AG04449 (cell line): ENCODE data around the gene RASGRP3.

ENCODE experiments used
- CTCF ChIA-PET: fragments of 350-600 bp; formaldehyde crosslinking; extraction: SDS; loops from one replicate; lab custom pipeline; 2021; ENCODE audit warnings: antibody characterized with exemption; lab: Yijun Ruan, JAX
- POLR2A ChIA-PET: fragments of 400-600, 350-600 bp; formaldehyde crosslinking; extraction: SDS; loops from one replicate; lab custom pipeline; 2020; ENCODE audit warnings: antibody characterized with exemption, inconsistent platforms; lab: Yijun Ruan, JAX
- DNase-seq: peaks from one replicate; pipeline ENCODE4 v3.0.0-alpha.2; 2010; ENCODE audit warnings: low read depth, low spot score
- H3K4me3 ChIP-seq: 2 replicates; pipeline ENCODE4 v1.5.1; 2011; ENCODE audit warnings: low read depth, mild to moderate bottlenecking, control low read depth, low read length
- TF ChIP-seq, protein P1 (sequence below): IDR thresholded peaks from one replicate; pipeline ENCODE4 v1.5.1; 2011; ENCODE audit warnings: mild to moderate bottlenecking, moderate library complexity, low read length, control low read depth, inconsistent platforms; ENCODE audit not compliant: insufficient read depth; ENCODE audit errors: missing control alignments

RASGRP3 gene

GRCh38 chr2:33526132-33526531 is 49.7 kb downstream of the RASGRP3 start:
- CTCF ChIA-PET = no interaction called here

DNA sequence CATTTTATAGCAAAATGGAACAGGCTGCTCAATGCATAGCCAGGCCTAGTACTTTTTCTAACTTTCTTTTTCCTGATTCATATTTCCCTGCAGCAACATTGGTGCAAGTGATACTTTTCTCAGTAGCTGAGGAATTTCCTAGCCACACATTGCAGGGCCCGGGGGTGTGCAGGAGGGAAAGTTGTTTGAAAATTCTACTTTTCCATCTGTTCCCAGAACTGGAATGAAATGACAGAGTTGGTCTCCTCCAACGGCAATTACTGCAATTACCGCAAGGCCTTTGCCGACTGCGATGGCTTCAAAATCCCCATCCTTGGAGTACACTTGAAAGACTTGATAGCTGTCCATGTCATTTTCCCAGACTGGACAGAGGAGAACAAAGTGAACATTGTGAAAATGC is 50.5 kb downstream of the RASGRP3 start:
- no peak for DNase-seq
- POLR2A ChIA-PET = no interaction called here
- CTCF ChIA-PET = no interaction called here
- no peak overlapping the region for H3K4me3 ChIP-seq
- TF ChIP-seq, protein P1, sequence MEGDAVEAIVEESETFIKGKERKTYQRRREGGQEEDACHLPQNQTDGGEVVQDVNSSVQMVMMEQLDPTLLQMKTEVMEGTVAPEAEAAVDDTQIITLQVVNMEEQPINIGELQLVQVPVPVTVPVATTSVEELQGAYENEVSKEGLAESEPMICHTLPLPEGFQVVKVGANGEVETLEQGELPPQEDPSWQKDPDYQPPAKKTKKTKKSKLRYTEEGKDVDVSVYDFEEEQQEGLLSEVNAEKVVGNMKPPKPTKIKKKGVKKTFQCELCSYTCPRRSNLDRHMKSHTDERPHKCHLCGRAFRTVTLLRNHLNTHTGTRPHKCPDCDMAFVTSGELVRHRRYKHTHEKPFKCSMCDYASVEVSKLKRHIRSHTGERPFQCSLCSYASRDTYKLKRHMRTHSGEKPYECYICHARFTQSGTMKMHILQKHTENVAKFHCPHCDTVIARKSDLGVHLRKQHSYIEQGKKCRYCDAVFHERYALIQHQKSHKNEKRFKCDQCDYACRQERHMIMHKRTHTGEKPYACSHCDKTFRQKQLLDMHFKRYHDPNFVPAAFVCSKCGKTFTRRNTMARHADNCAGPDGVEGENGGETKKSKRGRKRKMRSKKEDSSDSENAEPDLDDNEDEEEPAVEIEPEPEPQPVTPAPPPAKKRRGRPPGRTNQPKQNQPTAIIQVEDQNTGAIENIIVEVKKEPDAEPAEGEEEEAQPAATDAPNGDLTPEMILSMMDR = no peak

More at GRCh38 chr2:33526132-33526531, 49.7 kb downstream of the RASGRP3 start:
- POLR2A ChIA-PET = no interaction called here
- no peak overlapping the region for H3K4me3 ChIP-seq
- no peak for DNase-seq
- TF ChIP-seq, protein P1 = no peak

DNA sequence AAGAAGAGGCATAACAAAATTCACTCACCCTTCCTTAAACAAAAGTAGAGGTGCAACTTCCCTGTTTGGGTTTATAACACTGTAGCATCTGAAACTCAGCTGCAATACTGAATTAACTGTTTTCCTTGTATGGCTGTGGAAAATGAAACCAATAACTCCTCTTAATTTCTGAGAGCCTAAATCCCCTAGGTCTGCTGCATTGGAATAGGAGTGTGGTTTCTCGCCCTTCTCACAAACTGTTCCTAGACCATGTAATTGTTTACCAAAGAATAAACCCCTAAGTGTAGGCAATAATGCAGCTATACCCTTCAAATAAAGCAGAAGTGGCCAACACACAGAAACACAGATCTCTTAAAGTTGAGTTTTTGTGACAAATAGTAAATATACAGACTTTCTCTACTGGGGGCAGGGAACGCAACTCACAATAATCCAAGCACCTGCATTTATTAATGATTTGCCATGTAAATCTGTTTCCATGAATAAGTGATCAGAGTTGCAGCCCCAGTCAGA is 52.0 kb downstream of the RASGRP3 start:
- TF ChIP-seq, protein P1 = no peak
- H3K4me3 ChIP-seq = no peak overlapping the region
- ChIA-PET POLR2A (no interaction called here), CTCF (interaction anchor here (2.4 kb wide), 1 partner anchor 53 kb away, joined by 5 read pairs; no protein-coding TSS in a partner anchor)
- no peak for DNase-seq

DNA sequence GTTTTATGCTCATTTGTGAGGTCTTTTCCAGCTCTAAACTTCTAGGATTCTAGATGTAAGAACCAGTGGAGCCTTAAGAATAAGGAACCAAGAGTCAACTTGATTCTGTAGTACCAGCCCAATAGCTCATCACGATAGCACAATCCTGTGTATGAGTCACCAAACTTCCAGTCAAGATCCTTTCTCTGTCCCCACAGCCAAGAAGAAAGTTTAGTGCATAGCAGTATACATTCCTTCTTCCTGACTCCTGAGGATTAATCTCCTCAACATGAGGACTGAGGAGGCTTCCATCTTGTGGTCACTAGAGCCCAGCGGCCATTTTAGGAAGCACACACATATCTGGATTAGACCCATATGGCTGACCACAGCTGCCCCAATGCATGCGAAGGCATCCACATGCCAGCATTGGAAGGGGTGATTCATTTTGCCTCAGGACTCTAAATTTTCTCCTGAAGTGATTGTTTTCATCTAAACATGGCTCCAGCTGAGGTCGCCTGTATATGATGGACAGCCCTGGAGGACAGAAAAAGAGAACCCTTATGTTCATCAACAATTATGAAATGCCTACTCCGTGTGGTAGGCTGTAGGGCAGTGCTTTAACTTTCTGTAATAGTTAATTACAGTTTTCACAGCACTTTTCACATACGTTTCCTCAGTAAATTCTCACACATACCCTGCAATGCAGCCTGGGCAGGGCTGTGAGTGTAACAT is 53.5 kb downstream of the RASGRP3 start:
- ChIA-PET CTCF (interaction anchor here (1.0 to 2.4 kb wide), 3 partner anchors 10 to 54 kb away, joined by 4 to 5 read pairs (median 5); no protein-coding TSS in a partner anchor), POLR2A (interaction anchor here (0.5 to 1.4 kb wide), 4 partner anchors 16 to 69 kb away, joined by 3 to 5 read pairs (median 3); partner anchors contain the start of genes FAM98A and RASGRP3)
- no peak overlapping the region for H3K4me3 ChIP-seq
- DNase-seq = peak; percentile 95
- TF ChIP-seq, protein P1 = peak; percentile 14

- CTCF ChIA-PET = no interaction called here
- DNase-seq = no peak
Observed at GRCh38 chr2:33530690-33531548, 54.5 kb downstream of the RASGRP3 start.

More at GRCh38 chr2:33530690-33531548, 54.5 kb downstream of the RASGRP3 start:
- no peak overlapping the region for H3K4me3 ChIP-seq
- TF ChIP-seq, protein P1 = no peak
- POLR2A ChIA-PET = interaction anchor here (1.4 kb wide), 1 partner anchor 68 kb away, joined by 3 read pairs; the partner anchor contains the start of gene FAM98A
